GM19467 (cell line): ENCODE results near the gene MBD2.

ENCODE experiments used
- ATAC-seq: cut with Tn5 transposase; IDR thresholded peaks from one replicate; pipeline ENCODE4 v1.9.1; 2021; ENCODE audit warnings: mild to moderate bottlenecking, moderate library complexity; ENCODE audit not compliant: unreplicated experiment

The MBD2 gene

DNA sequence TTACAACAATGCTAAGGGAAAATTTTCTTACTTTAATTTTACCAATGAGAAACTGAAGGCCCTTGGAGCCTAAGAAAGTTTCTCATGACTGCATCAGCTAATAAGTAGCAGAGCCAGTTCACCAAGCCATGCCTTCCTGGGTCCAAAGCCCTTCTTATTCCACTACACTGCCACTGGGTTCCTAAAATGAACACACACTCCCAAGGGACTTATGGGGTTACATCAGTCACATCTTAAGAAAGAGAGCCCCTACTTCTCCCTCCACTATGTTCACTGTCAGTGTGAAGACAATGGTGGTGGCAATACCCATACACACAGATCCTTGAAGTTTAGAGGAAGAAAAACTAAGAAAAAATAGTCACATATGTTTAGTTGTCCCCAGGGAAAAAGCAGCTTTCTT is 20.6 kb downstream of the MBD2 start:
- ATAC-seq, result no peak

DNA sequence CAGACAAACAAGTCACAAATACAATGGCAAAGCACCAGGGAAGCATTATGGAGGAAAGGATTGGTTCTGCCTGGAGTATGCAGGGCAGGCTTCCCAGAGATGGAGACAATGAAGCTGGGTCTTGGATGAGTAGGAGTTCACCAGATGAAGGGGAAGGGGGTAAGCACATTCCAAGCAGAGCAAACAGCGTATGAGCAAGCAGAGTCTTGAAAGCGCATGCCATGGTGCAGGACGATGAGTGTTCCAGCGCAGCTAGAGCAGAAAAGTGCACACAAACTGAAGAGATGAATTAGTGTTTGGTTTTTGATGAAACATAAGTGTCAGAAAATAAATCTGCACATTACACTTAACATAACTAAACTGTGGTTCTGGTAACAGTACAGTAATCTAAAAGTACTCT is 21.6 kb downstream of the MBD2 start:
- no peak for ATAC-seq

DNA sequence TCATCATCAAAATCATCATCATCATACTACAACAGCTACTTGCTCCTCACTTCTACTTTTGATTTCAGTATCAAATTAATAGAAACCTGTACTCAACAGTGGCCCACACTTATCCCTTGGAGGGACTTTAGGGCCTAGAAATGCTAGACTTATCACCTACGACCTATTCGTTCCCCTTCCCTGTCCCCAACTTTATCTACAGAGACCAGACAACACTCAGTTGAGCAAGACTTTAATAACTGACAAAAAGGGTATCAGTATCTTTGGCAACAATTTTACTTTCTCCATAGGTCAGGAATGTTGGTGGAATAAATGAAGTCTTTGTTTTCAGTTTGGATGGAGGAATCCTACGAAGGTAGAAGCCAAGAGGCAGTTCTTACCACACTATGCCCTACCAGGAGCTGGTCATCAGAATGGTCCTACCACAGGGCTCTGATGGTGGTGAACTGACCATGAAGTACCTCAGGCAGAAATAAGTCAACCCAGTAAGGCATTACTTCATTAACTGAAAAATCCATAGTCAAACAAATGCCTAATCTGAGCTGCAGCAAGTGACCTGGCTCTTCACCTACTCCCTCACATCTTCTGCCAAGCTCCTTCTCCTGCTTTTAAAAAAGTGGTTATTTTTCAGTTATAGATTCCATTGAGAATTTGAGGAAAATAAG is 26.6 kb downstream of the MBD2 start:
- ATAC-seq, result no peak

DNA sequence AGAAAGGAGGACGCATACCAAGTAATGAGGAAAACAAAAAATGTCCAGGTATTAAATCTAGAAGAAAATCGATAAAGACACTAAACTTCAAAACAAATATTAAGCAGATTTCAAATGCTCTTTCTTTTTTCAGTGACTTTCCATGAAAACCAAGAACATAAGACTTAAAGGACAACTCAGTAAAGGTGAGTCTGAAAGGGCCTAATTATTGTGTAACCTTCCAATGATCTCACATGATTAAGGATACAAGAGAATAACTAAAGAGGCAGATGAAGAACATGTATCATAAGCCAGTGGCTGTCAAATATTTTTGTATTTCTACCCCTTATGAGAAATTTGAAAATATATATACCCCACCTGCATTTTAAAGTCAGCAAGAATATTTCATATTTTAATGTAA is 30.7 kb downstream of the MBD2 start:
- ATAC-seq, result no peak

DNA sequence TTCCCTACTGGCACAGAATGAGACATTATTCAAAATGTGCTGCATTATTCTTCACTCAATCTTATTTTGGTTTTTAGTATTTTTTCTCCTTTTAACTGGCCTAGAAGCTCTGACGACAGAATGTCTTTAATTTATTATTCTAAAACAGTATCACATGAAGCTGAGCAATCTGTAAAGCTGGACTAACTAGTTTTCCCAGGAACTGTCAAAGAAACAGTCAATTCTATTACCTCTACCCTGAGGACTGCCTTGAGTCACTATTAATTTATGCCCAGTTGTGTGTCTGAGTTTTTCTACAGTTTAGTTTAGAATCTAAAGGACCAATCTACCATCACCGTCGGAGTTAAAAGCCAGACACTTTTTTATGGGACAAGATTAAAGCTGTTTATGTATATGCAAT is 31.6 kb downstream of the MBD2 start:
- no peak for ATAC-seq

DNA sequence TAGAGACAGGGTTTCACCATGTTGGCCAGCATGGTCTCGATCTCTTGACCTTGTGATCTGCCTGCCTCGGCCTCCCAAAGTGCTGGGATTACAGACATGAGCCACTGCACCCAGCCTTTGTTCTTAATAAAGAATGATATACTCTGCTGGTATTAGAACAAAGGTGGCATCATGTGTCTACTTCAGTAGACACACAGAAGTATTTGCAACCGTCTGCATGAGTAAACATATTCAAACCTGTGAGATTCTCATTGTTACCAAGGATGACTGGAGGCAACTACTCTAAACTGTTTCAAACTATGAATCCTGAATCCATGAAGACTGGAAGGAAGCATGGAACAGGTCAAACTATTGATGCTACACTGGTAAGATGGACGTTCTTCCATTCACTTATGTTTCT is 32.1 kb downstream of the MBD2 start:
- ATAC-seq, result no peak

DNA sequence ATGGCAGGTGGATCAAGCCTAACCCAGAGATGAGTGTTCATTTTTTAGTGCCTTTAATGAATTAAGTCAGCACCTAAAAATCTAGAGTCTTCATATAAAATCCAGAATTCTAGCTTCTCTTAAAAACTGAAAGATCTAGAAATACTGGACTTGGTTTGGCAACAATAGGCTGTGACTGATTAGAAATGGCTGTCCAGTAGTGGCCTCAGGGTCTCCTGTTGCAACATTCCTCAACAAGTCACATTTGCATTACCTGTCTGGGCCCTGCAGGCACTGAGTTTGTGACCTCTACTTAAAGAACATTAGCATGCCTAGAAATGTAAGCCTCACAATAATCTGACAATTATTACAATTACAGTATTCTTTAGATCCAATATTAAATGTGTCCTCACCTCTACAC is 33.1 kb downstream of the MBD2 start:
- no peak for ATAC-seq

DNA sequence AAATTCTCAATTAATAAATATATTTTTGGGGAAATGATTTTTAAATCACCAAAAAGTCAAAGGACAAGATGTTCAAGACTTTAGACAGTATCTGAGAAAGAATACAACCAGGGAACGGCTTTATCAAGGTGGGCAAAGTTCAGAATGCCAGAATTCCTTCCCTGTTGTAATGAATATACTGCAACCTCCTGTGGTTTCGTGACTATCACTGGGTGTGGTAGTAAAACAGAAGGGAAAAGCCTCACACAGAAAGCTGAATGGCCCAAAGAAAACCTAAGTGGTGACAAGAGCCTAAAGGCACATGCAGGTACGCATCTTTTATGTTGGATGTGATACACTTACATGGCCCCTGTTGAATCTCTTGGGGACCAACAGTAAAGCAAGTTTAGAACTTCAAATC is 37.1 kb downstream of the MBD2 start:
- ATAC-seq, result no peak

DNA sequence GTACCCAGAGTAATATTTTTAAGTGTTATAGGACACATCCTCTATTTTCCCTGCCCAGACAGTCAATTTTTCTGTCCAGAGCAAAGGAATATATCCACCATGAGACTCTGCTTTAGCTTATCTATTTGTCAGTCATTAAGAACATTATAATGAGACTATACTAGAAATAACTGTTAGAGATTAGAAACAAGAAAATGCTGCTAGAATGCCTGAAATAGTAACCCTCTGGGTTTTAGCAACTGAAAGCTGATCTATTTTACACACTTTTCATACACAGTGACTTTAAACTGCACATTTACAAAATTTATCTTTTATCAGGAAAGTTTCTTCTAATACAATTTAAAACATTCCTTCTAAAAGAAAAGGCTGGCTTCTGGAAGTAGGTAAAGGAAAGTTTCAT is 39.6 kb downstream of the MBD2 start:
- ATAC-seq, result no peak

DNA sequence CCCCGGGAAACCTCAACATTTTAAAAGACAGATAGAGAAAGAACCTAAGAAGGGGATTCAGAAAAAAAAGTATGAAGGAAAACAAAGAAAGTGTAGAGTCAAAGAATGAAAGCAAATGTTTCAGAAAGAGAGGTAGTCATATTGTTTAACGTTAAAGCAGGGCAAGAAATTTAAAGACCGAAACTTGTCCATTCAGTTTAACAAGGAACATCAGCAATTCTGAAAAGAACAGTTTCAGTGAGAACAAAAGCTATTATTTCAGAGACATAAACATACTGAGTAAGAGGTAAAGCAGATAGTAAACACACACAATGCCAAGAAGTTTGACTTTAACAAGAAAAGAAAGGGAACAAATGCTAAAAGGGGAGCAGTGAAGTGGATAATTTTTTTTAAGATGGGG is 41.1 kb downstream of the MBD2 start:
- ATAC-seq, result no peak

DNA sequence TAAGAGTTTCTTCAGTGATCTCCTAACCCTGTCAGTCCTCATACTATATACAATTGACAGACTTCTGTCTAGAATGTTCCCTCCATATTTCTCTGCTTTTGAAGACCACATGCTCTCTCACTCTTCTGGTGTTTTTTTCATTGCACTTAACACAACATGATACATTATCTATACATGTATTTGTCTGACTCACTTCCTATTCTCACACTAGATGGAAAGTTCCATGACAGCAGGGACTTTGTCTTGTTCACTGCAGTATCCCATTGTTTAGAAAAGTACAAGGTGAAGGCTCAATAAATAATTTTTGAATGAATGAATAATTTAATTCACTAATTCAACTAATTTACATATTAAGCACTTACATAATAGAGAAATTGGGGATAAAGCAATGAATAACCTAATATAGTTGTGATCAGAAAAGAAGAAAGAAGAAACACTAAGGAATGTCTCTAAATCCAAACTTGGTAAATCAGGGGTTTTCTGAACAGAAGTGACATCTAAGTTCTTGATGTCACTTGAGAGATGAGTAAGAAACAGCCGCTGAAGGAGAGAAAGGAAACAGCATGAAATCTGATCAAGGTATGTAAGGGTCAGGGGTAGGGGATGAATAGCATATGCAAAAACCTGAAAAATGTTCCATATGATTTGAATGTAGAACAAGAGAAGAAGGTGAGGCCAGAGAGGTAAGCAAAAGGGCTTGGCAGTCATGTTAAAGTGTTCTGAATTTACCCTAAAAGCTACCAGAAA is 42.4 kb downstream of the MBD2 start:
- ATAC-seq, result no peak

DNA sequence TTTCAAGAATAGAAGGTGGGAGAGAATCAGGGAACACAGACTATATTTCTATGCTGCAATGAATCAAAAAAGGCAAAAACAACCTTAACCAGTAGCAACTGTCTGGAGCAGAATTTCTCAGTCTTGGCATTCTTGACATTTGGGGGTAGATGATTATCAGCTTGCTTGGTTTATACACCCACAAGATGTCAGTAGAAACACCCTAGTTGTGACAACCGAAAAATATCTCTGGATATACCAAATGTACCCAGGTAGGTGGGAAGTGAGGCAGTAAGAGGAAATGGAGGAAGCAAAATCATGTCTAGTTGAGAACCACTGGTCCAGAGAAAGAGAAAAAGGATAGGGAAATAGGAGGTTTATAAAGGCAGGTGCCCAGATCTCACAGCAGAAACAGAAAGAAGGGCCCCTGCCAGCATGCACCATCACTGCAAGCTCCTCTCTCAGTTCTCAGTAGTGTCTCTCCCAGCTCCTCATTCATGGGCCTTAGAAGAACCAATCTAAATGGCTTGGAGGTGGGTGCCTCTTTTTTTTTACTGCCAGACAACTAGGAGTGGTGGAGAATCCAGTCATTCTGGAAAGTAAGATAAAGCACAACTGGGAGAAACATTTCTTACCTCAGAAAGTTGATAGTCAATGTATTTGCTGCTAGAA is 50.4 kb downstream of the MBD2 start:
- no peak for ATAC-seq

DNA sequence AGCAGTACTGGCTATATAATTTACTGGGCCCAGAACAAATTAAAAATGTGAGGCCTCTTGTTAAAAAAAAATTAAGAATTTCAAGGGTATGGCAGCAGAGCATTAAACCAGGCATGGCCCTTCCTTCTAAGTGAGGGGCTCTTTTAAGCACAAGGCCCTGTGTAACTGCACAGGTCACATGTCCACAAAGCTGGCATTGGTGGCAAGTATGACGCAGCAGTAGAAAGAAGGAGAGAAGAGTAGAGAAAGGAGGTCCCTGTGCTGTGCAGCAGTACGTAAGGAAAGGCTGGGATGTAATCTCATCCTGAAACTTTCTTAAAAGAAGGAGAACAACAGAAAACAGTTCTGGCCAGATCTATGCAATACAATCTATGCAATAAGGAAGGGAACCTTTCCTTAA is 51.2 kb downstream of the MBD2 start:
- no peak for ATAC-seq

DNA sequence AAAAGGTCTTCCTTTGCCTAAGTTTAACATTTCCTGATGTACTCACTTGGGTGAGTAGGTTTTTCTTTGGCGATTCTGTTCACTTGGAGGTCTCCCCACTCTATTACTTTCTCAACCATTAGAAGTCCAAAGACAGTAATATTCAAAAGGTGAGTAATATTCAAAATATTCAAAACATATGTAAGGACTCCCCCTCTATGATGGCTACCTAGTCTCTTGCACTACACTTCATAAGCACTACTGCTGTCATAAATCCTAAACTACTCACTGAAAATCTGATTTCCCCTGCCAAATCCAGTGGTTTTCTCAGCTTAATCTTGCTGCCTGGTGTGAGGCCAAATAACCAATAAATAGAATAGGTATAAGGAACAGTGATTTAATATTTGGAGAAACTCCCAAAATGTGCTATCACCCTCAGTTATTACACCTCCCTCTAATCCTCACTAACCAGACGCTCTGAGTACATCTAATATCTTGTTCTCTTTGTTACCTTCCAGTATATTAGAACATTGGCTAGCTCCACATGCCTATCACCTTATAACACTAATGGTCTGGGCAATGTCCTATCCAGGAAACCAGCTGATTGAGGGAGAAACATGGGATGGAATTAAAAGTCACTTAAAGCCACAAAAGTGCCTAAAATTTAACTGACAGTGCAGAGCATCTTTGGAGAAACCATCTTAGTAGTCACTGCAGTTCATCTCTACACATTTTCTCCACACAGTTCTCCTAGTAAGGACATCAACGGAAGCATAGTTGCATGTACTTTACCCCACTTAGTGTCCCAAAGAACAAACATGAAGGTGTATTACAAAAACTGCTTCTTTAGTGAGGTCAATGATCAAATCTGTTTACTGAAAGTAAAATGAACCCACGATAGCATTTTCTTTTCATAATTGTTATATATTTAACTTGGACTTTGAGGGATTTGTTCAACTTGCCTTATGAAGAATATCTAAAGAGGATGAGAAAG is 54.8 kb downstream of the MBD2 start:
- ATAC-seq, result no peak

DNA sequence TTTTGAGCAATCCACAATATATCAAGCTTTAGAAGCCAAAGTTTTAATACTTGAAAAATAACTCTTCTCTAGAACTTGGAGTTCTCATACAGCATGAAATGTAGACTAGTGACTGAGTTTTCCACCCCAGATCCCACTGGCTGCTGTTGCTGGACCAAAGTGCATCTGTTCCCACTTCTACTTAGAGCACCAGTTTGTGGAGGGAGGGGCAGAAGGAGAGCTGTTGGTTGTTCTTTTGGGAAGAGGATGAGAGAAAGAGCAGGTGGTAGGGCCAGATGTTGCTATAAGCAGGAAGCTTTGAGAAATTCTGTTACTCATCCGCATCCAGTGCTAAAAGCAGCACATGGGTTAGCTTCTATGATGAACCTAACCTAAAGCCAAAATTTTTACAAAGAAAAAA is 59.0 kb downstream of the MBD2 start:
- no peak for ATAC-seq

DNA sequence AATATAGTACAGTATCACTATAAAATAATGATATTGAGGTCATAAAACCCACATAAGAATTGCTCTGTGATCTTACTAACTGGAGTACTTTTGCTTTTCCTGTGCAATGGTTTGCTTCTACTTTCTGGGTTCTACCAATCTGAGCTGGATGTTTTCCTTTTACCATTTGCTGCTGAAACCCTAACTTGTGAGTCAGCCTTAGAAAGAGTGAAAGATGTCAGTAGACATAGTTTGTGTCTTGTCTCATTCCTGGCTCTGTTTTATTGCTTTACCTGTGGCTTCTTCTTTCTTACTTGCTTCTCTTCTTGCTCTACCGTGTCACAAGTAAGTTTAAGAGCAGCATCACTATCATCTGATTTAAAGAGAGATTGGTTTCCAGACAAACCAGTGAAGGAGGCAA is 61.0 kb downstream of the MBD2 start:
- ATAC-seq, result no peak

DNA sequence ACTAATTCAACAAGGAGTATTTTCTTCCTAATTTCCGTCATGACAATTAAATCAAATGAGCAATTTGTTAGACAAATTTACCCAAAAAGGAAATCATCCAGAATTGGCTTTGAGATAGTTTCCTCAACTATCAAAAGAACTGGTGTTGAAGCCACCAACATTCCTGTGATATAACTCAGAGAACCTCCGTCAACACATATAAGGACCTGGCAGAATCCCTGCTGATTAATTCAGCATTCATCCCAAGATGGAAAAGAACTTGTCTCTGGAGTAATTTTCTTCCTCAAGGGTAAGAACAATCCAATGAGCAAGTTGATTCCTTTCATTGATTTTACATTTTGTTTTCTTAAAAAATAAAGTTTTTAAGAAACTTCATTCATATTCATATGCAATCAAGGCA is 62.0 kb downstream of the MBD2 start:
- no peak for ATAC-seq

DNA sequence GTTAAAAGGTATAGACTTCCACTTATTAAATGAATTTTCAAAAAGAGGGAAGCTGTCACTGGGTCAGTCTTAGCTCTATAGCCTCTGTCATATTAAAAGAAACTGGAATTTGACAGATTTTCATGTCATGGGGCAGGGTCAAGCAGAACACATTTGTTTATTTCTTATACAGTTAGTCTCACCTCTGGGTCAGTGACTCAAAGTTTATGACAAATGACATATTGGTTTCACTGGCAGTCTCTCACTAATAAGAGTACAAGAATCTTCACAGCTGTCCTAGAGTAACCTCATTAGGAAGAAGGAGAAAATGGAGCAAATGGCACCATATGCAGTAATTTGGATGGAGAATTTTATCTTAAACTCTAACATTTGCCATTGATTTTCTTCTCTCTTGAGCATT is 63.2 kb downstream of the MBD2 start:
- no peak for ATAC-seq

DNA sequence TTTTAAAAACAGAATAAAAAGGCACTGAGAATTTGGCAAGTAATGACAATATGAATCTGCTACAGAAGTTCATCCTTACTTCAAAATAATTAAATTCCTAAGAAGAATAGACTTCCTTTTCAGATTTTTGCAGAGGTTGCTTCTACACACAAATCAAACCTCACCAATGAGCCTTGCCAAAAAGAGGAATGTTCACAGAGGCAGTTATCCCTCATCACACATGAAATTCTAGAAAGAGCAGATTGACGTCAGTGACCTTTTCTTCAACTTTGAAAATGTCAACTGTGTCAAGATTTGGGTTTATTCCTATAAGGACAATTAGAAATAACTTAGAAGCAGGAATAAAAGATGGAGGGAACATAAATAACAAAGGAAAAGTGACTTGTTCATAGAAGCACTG is 64.6 kb downstream of the MBD2 start:
- no peak for ATAC-seq

DNA sequence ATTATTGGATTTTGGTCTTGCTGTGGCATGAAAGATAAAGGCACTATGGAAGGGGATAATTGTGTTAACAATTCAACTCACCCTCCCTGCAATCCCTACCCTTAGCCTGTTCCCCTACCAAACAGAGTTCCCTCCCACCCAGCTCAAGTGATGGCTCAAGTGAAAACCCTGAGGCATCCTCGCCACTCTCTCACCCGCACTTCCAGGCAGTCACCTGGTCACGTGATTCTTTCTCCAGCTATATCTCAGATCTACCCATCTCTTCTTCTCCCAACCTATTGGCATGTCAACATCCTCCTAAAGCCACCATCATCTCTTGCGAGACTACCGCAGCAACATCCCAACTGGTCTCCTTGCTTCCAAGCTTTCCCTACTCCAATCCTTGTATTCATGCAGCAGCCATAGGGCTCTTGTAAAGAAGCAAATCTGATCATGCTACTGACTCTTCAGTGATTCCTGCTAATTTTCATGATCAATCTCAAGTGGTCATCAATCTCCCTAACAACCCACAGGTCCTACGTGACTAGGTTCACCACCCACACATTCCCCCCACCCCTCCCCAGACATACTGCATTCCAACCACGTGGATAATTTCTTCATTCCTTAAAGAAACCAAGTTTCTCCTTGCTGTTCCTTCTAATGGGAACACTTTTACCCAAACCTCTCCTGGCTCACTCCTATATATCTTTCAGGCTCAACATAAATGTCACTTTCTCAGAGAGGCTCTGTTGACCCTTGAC is 66.7 kb downstream of the MBD2 start:
- no peak for ATAC-seq

DNA sequence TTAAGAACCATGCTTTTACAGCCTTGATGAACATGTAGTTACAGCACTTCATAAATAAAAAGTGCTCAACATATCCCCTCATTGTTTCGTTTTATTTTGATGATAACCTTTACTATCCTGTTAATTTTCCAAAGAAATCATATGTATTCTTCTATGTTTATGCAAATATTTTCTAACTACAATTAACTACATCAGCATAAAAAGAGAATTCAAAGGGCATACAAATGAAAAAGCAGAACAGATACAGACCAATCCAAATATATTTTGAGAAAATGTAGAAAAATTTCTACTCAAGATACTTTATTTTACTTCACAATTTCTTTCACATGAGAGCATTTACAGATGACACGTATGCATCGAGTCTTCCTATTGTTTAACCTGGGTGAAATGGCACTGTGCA is 69.1 kb downstream of the MBD2 start:
- ATAC-seq, result no peak
